Ascending aorta (tissue), 2 donors: ENCODE results near the gene MGAT5B. TPM values are rescaled to one million over a fixed set of nuclear protein-coding genes. Genes with fewer than 3 reads are reported as not detected.

Source experiments
- DNase-seq, 2 donors: peaks; one replicate each; pipeline ENCODE4 v3.0.0-alpha.2; 2019; ENCODE audit warnings: low spot score in 2 of 2
- H3K27ac ChIP-seq, 2 donors: fragments of 200-600 bp; sonication (generic); one replicate each; pipeline ENCODE4 v1.5.1; 2016 to 2017; ENCODE audit warnings: mild to moderate bottlenecking in 1 of 2
- H3K27me3 ChIP-seq: fragments of 200-600 bp; sonication (generic); one replicate; pipeline ENCODE4 v1.5.1; 2017
- H3K36me3 ChIP-seq, 2 donors: fragments of 200-600 bp; sonication (generic); one replicate each; pipeline ENCODE4 v1.5.1; 2016
- H3K4me1 ChIP-seq, 2 donors: fragments of 200-600 bp; sonication (generic); one replicate each; pipeline ENCODE4 v1.5.1; 2016 to 2017; ENCODE audit warnings: mild to moderate bottlenecking in 1 of 2
- H3K4me3 ChIP-seq, 2 donors: fragments of 200-600 bp; sonication (generic); one replicate each; pipeline ENCODE4 v1.5.1; 2016 to 2017; ENCODE audit warnings: mild to moderate bottlenecking in 1 of 2
- H3K9me3 ChIP-seq, 2 donors: fragments of 200-600 bp; sonication (generic); one replicate each; pipeline ENCODE4 v1.5.1; 2016
- CTCF ChIP-seq, 3 experiments: fragments of 200-600 bp in 2 of 3; fragments of 450-650 bp in 1 of 3; sonication (generic) in 2 of 3; IDR thresholded peaks; one replicate each; pipeline ENCODE4 v1.5.1; 2016 to 2019; ENCODE audit warnings: antibody characterized with exemption in 3 of 3, mild to moderate bottlenecking in 1 of 3, moderate library complexity in 1 of 3
- intact Hi-C: fragments of 100-400 bp; cut with DNase I; formaldehyde crosslinking; loops from one replicate; pipeline ENCODE4 v1.15.1; 2023
- total RNA-seq: library from RNA; depleted of rRNA; stranded (reverse); fragments of >200 nt; gene quantifications from one replicate; pipeline ENCODE4 v1.1.0, GENCODE V29; 2016

Gene MGAT5B
- total RNA-seq, 1 donor from 2014 or later = not detected

GRCh38 chr17:76826330-76827068 lies 41.7 kb upstream of the MGAT5B start:
- no peak overlapping the region for H3K4me3 ChIP-seq
- no peaks in the 10 kb centered on the region for H3K9me3 ChIP-seq
- no peaks in the 10 kb centered on the region for H3K27me3 ChIP-seq
- no peak for DNase-seq
- no peaks in the 10 kb centered on the region for H3K36me3 ChIP-seq
- no peaks in the 10 kb centered on the region for H3K4me1 ChIP-seq
- intact Hi-C loops = no loop called here
- TF ChIP-seq CTCF (IDR thresholded peaks at IDR 0.05) = no peak
- no peak overlapping the region for H3K27ac ChIP-seq

- intact Hi-C loops = no loop called here
- TF ChIP-seq CTCF (IDR thresholded peaks at IDR 0.05) = no peak
These were observed 40.5 kb upstream of the MGAT5B start for GRCh38 chr17:76827736-76828135.

GRCh38 chr17:76830987-76831715 lies 37.1 kb upstream of the MGAT5B start:
- intact Hi-C loops = no loop called here
- TF ChIP-seq CTCF (IDR thresholded peaks at IDR 0.05) = no peak
- Histone ChIP-seq H3K27ac (no peak overlapping the region), H3K4me3 (no peak overlapping the region), H3K27me3 (no peaks in the 10 kb centered on the region), H3K4me1 (no peaks in the 10 kb centered on the region), H3K9me3 (no peaks in the 10 kb centered on the region), H3K36me3 (no peaks in the 10 kb centered on the region)
- DNase-seq = no peak

More at GRCh38 chr17:76827736-76828135, 40.5 kb upstream of the MGAT5B start:
- H3K27ac ChIP-seq = no peak overlapping the region
- H3K4me1 ChIP-seq = no peaks in the 10 kb centered on the region
- no peaks in the 10 kb centered on the region for H3K27me3 ChIP-seq
- no peak overlapping the region for H3K4me3 ChIP-seq
- no peaks in the 10 kb centered on the region for H3K9me3 ChIP-seq
- no peaks in the 10 kb centered on the region for H3K36me3 ChIP-seq
- DNase-seq = no peak

GRCh38 chr17:76833034-76833644 lies 35.1 kb upstream of the MGAT5B start:
- intact Hi-C loops = no loop called here
- no peak for DNase-seq
- no peaks in the 10 kb centered on the region for H3K9me3 ChIP-seq
- no peaks in the 10 kb centered on the region for H3K4me1 ChIP-seq
- no peaks in the 10 kb centered on the region for H3K36me3 ChIP-seq
- no peaks in the 10 kb centered on the region for H3K27me3 ChIP-seq
- no peak overlapping the region for H3K4me3 ChIP-seq
- TF ChIP-seq CTCF (IDR thresholded peaks at IDR 0.05) = no peak
- no peak overlapping the region for H3K27ac ChIP-seq

- no peaks in the 10 kb centered on the region for H3K4me1 ChIP-seq
- TF ChIP-seq CTCF (IDR thresholded peaks at IDR 0.05) = no peak
- DNase-seq = no peak
- H3K27ac ChIP-seq = no peak overlapping the region
- no peaks in the 10 kb centered on the region for H3K9me3 ChIP-seq
- no peaks in the 10 kb centered on the region for H3K36me3 ChIP-seq
- intact Hi-C loops = no loop called here
- no peak overlapping the region for H3K4me3 ChIP-seq
- no peaks in the 10 kb centered on the region for H3K27me3 ChIP-seq
These were observed 34.5 kb upstream of the MGAT5B start for GRCh38 chr17:76833747-76834146.
